ENCODE measurements around the gene CDH13.

Gene CDH13

GRCh38 chr16:82652826-82653225 is 26.1 kb downstream of the CDH13 start:
- 91 to 100% methylated on average over 3 to 4 of the region's 4 CpGs for whole genome bisulfite sequencing, 2 experiments (ENCODE audit: insufficient coverage in 2 of 2)
- Histone ChIP-seq H3K4me3 (ENCODE audit: extremely low read depth, insufficient read depth, low read length, poor library complexity, severe bottlenecking) (no peak overlapping the region), H3K9me3 (ENCODE audit: control insufficient read depth, low read length) (no peaks in the 10 kb centered on the region), H3K27ac (ENCODE audit: low read depth, low read length, severe bottlenecking) (peak overlapping the region; percentile 99), H3K4me1 (ENCODE audit: control insufficient read depth, insufficient read depth, low read length, poor library complexity, severe bottlenecking) (peaks cover 63% of the 10 kb centered on the region), H3K36me3 (ENCODE audit: control insufficient read depth, insufficient read depth, low read length) (peaks cover 12% of the 10 kb centered on the region)

- H3K9me3 ChIP-seq (ENCODE audit: control insufficient read depth, low read length): no peaks in the 10 kb centered on the region
- no peak overlapping the region for H3K4me3 ChIP-seq (ENCODE audit: extremely low read depth, insufficient read depth, low read length, poor library complexity, severe bottlenecking)
- 46 to 61% methylated on average over 7 to 9 of the region's 11 CpGs for WGBS, 2 experiments (ENCODE audit: insufficient coverage in 2 of 2)
- peaks cover 13% of the 10 kb centered on the region for H3K36me3 ChIP-seq (ENCODE audit: control insufficient read depth, insufficient read depth, low read length)
- H3K4me1 ChIP-seq (ENCODE audit: control insufficient read depth, insufficient read depth, low read length, poor library complexity, severe bottlenecking): peaks cover 63% of the 10 kb centered on the region
- H3K27ac ChIP-seq (ENCODE audit: low read depth, low read length, severe bottlenecking): peak overlapping the region; percentile 99
Measured at GRCh38 chr16:82653550-82654511, 27.1 kb downstream of the CDH13 start.

- Histone ChIP-seq H3K27ac (ENCODE audit: low read depth, low read length, severe bottlenecking) (peak overlapping the region; percentile 99), H3K36me3 (ENCODE audit: control insufficient read depth, insufficient read depth, low read length) (peaks cover 9% of the 10 kb centered on the region), H3K4me1 (ENCODE audit: control insufficient read depth, insufficient read depth, low read length, poor library complexity, severe bottlenecking) (peaks cover 58% of the 10 kb centered on the region), H3K9me3 (ENCODE audit: control insufficient read depth, low read length) (no peaks in the 10 kb centered on the region), H3K4me3 (ENCODE audit: extremely low read depth, insufficient read depth, low read length, poor library complexity, severe bottlenecking) (no peak overlapping the region)
- 59 to 70% methylated on average over 4 to 6 of the region's 6 CpGs for WGBS, 2 experiments (ENCODE audit: insufficient coverage in 2 of 2)
Measured at GRCh38 chr16:82655072-82655714, 28.4 kb downstream of the CDH13 start.

- peaks cover 5% of the 10 kb centered on the region for H3K36me3 ChIP-seq (ENCODE audit: control insufficient read depth, insufficient read depth, low read length)
- 89 to 92% methylated on average over 4 to 5 of the region's 5 CpGs for WGBS, 2 experiments (ENCODE audit: insufficient coverage in 2 of 2)
- H3K4me1 ChIP-seq (ENCODE audit: control insufficient read depth, insufficient read depth, low read length, poor library complexity, severe bottlenecking): peaks cover 58% of the 10 kb centered on the region
- H3K4me3 ChIP-seq (ENCODE audit: extremely low read depth, insufficient read depth, low read length, poor library complexity, severe bottlenecking): no peak overlapping the region
- peak overlapping the region; percentile 99 for H3K27ac ChIP-seq (ENCODE audit: low read depth, low read length, severe bottlenecking)
- H3K9me3 ChIP-seq (ENCODE audit: control insufficient read depth, low read length): no peaks in the 10 kb centered on the region
Measured at GRCh38 chr16:82655720-82656490, 29.1 kb downstream of the CDH13 start.

- H3K36me3 ChIP-seq (ENCODE audit: control insufficient read depth, insufficient read depth, low read length): peaks cover 5% of the 10 kb centered on the region
- H3K9me3 ChIP-seq (ENCODE audit: control insufficient read depth, low read length): no peaks in the 10 kb centered on the region
- H3K4me1 ChIP-seq (ENCODE audit: control insufficient read depth, insufficient read depth, low read length, poor library complexity, severe bottlenecking): peaks cover 55% of the 10 kb centered on the region
- H3K4me3 ChIP-seq (ENCODE audit: extremely low read depth, insufficient read depth, low read length, poor library complexity, severe bottlenecking): no peak overlapping the region
- WGBS, 2 experiments (ENCODE audit: insufficient coverage in 2 of 2): 100% methylated on average over 1 of the region's 2 CpGs; no CpG with 5 or more reads in 1 of the 2 experiments
- no peak overlapping the region for H3K27ac ChIP-seq (ENCODE audit: low read depth, low read length, severe bottlenecking)
Measured at GRCh38 chr16:82657239-82657638, 30.5 kb downstream of the CDH13 start.

- Histone ChIP-seq H3K4me1 (ENCODE audit: control insufficient read depth, insufficient read depth, low read length, poor library complexity, severe bottlenecking) (peaks cover 50% of the 10 kb centered on the region), H3K9me3 (ENCODE audit: control insufficient read depth, low read length) (no peaks in the 10 kb centered on the region), H3K27ac (ENCODE audit: low read depth, low read length, severe bottlenecking) (no peak overlapping the region), H3K36me3 (ENCODE audit: control insufficient read depth, insufficient read depth, low read length) (peaks cover 5% of the 10 kb centered on the region), H3K4me3 (ENCODE audit: extremely low read depth, insufficient read depth, low read length, poor library complexity, severe bottlenecking) (no peak overlapping the region)
- WGBS, 2 experiments (ENCODE audit: insufficient coverage in 2 of 2): 71% methylated on average over 1 of the region's 1 CpG; no CpG with 5 or more reads in 1 of the 2 experiments
Measured at GRCh38 chr16:82657786-82658185, 31.0 kb downstream of the CDH13 start.

- WGBS, 2 experiments (ENCODE audit: insufficient coverage in 2 of 2): 83 to 100% methylated on average over 1 of the region's 2 CpGs
- H3K36me3 ChIP-seq (ENCODE audit: control insufficient read depth, insufficient read depth, low read length): peaks cover 5% of the 10 kb centered on the region
- peaks cover 42% of the 10 kb centered on the region for H3K4me1 ChIP-seq (ENCODE audit: control insufficient read depth, insufficient read depth, low read length, poor library complexity, severe bottlenecking)
- H3K4me3 ChIP-seq (ENCODE audit: extremely low read depth, insufficient read depth, low read length, poor library complexity, severe bottlenecking): no peak overlapping the region
- no peak overlapping the region for H3K27ac ChIP-seq (ENCODE audit: low read depth, low read length, severe bottlenecking)
- no peaks in the 10 kb centered on the region for H3K9me3 ChIP-seq (ENCODE audit: control insufficient read depth, low read length)
Measured at GRCh38 chr16:82658796-82659195, 32.0 kb downstream of the CDH13 start.

GRCh38 chr16:82660075-82660645 is 33.4 kb downstream of the CDH13 start:
- H3K36me3 ChIP-seq (ENCODE audit: control insufficient read depth, insufficient read depth, low read length): peaks cover 5% of the 10 kb centered on the region
- no peak overlapping the region for H3K27ac ChIP-seq (ENCODE audit: low read depth, low read length, severe bottlenecking)
- no peaks in the 10 kb centered on the region for H3K9me3 ChIP-seq (ENCODE audit: control insufficient read depth, low read length)
- peaks cover 31% of the 10 kb centered on the region for H3K4me1 ChIP-seq (ENCODE audit: control insufficient read depth, insufficient read depth, low read length, poor library complexity, severe bottlenecking)
- H3K4me3 ChIP-seq (ENCODE audit: extremely low read depth, insufficient read depth, low read length, poor library complexity, severe bottlenecking): no peak overlapping the region
- 91 to 100% methylated on average over 2 to 3 of the region's 8 CpGs for WGBS, 2 experiments (ENCODE audit: insufficient coverage in 2 of 2)

- Histone ChIP-seq H3K27ac (ENCODE audit: low read depth, low read length, severe bottlenecking) (no peak overlapping the region), H3K36me3 (ENCODE audit: control insufficient read depth, insufficient read depth, low read length) (peaks cover 10% of the 10 kb centered on the region), H3K4me3 (ENCODE audit: extremely low read depth, insufficient read depth, low read length, poor library complexity, severe bottlenecking) (no peak overlapping the region), H3K4me1 (ENCODE audit: control insufficient read depth, insufficient read depth, low read length, poor library complexity, severe bottlenecking) (peaks cover 23% of the 10 kb centered on the region), H3K9me3 (ENCODE audit: control insufficient read depth, low read length) (no peaks in the 10 kb centered on the region)
- WGBS, 2 experiments (ENCODE audit: insufficient coverage in 2 of 2): 93 to 100% methylated on average over 1 to 6 of the region's 7 CpGs
Measured at GRCh38 chr16:82660966-82661365, 34.2 kb downstream of the CDH13 start.

GRCh38 chr16:82664181-82664580 is 37.4 kb downstream of the CDH13 start:
- 86 to 92% methylated on average over 1 of the region's 2 CpGs for WGBS, 2 experiments (ENCODE audit: insufficient coverage in 2 of 2)
- Histone ChIP-seq H3K9me3 (ENCODE audit: control insufficient read depth, low read length) (no peaks in the 10 kb centered on the region), H3K4me3 (ENCODE audit: extremely low read depth, insufficient read depth, low read length, poor library complexity, severe bottlenecking) (no peak overlapping the region), H3K27ac (ENCODE audit: low read depth, low read length, severe bottlenecking) (no peak overlapping the region), H3K36me3 (ENCODE audit: control insufficient read depth, insufficient read depth, low read length) (peaks cover 12% of the 10 kb centered on the region), H3K4me1 (ENCODE audit: control insufficient read depth, insufficient read depth, low read length, poor library complexity, severe bottlenecking) (peaks cover 12% of the 10 kb centered on the region)
